SK-N-SH (cell line): ENCODE measurements around the gene TMEM163. TPM values are rescaled to one million over a fixed set of nuclear protein-coding genes. Genes with fewer than 3 reads are reported as not detected.

Experiments used
- CTCF ChIA-PET: fragments of 300-600, 350-600 bp; formaldehyde crosslinking; extraction: SDS; loops from one replicate; lab custom pipeline; 2021; lab: Yijun Ruan, JAX
- POLR2A ChIA-PET: fragments of 350-600 bp; sonication (Branson Sonifier 250); formaldehyde crosslinking; extraction: SDS; loops from one replicate; lab custom pipeline; 2020; ENCODE audit warnings: antibody characterized with exemption, inconsistent platforms; lab: Yijun Ruan, JAX
- DNase-seq: peaks from one replicate; pipeline ENCODE4 v3.0.0; 2012
- H2AFZ ChIP-seq: fragments of 200-600 bp; sonication (generic); 2 replicates; pipeline ENCODE4 v1.8.1; 2016; ENCODE audit warnings: antibody characterized with exemption, mild to moderate bottlenecking, low read depth
- H3F3A ChIP-seq: fragments of 200-600 bp; sonication (generic); replicated peaks from 2 replicates; pipeline ENCODE3; 2016; ENCODE audit warnings: antibody characterized with exemption, mild to moderate bottlenecking; ENCODE audit not compliant: insufficient read depth
- H3K27ac ChIP-seq, 2 experiments: fragments of 200-500 bp in 1 of 2; fragments of 200-600 bp in 1 of 2; sonication (Bioruptor generic) in 1 of 2; sonication (generic), shearing (Covaris generic) in 1 of 2; 2 replicates each; pipeline versions ENCODE4 v1.5.1 to v1.6.1; 2014 to 2016; ENCODE audit warnings: low read depth in 2 of 2, inconsistent platforms in 1 of 2, low read length in 1 of 2, mild to moderate bottlenecking in 1 of 2, mixed read lengths in 1 of 2
- H3K27me3 ChIP-seq: fragments of 200-600 bp; sonication (generic), shearing (Covaris generic); 2 replicates; pipeline ENCODE4 v1.6.1; 2016; ENCODE audit warnings: mixed run types; ENCODE audit not compliant: insufficient read depth
- H3K36me3 ChIP-seq, 2 experiments: fragments of 200-500 bp in 1 of 2; fragments of 200-600 bp in 1 of 2; sonication (Bioruptor generic) in 1 of 2; sonication (generic) in 1 of 2; replicated peaks in 1 of 2; 2 replicates each; pipeline versions ENCODE3 to v1.5.1; 2014 to 2016; ENCODE audit warnings: low read length in 1 of 2, mild to moderate bottlenecking in 1 of 2; ENCODE audit not compliant: insufficient read depth in 2 of 2, control insufficient read depth in 1 of 2
- H3K4me1 ChIP-seq, 2 experiments: fragments of 200-500 bp in 1 of 2; fragments of 200-600 bp in 1 of 2; sonication (Bioruptor generic) in 1 of 2; sonication (generic), shearing (Covaris generic) in 1 of 2; 2 replicates each; pipeline versions ENCODE4 v1.5.1 to v1.6.1; 2014 to 2016; ENCODE audit warnings: low read depth in 1 of 2, low read length in 1 of 2, mixed run types in 1 of 2; ENCODE audit not compliant: insufficient read depth in 2 of 2, control insufficient read depth in 1 of 2
- H3K4me2 ChIP-seq: fragments of 200-600 bp; sonication (generic), shearing (Covaris generic); 2 replicates; pipeline ENCODE4 v1.6.1; 2017; ENCODE audit warnings: mixed run types
- H3K4me3 ChIP-seq, 2 experiments: fragments of 200-500 bp in 1 of 2; fragments of 200-600 bp in 1 of 2; sonication (Bioruptor generic) in 1 of 2; sonication (generic), shearing (Covaris generic) in 1 of 2; 2 replicates each; pipeline versions ENCODE4 v1.5.1 to v1.8.1; 2014 to 2016; ENCODE audit warnings: low read depth in 2 of 2, inconsistent platforms in 1 of 2, low read length in 1 of 2, mild to moderate bottlenecking in 1 of 2, mixed read lengths in 1 of 2, moderate library complexity in 1 of 2
- H3K79me2 ChIP-seq: fragments of 200-600 bp; sonication (generic); 2 replicates; pipeline ENCODE4 v1.8.1; 2017; ENCODE audit warnings: mild to moderate bottlenecking; ENCODE audit not compliant: insufficient read depth
- H3K9ac ChIP-seq: fragments of 200-600 bp; sonication (generic); 2 replicates; pipeline ENCODE4 v1.6.1; 2017; ENCODE audit warnings: mixed run types
- H3K9me2 ChIP-seq: fragments of 200-600 bp; sonication (generic); 2 replicates; pipeline ENCODE4 v1.6.1; 2017; ENCODE audit warnings: mixed run types
- H3K9me3 ChIP-seq: fragments of 200-600 bp; sonication (generic); 2 replicates; pipeline ENCODE4 v1.6.1; 2017; ENCODE audit warnings: mixed run types, mild to moderate bottlenecking, moderate library complexity
- H4K20me1 ChIP-seq: fragments of 200-600 bp; sonication (generic); 2 replicates; pipeline ENCODE4 v1.6.1; 2017; ENCODE audit warnings: mild to moderate bottlenecking, mixed run types; ENCODE audit not compliant: insufficient read depth
- CHD2 ChIP-seq: fragments of 150-350 bp; IDR thresholded peaks from 2 replicates; pipeline ENCODE4 v1.6.1; 2018; ENCODE audit warnings: low read length; ENCODE audit not compliant: partially characterized antibody
- EP300 ChIP-seq, 2 experiments: IDR thresholded peaks; 2 replicates each; pipeline versions ENCODE4 v1.4.0 to v1.6.1; 2012; ENCODE audit warnings: borderline replicate concordance in 1 of 2, low read depth in 1 of 2, low read length in 1 of 2
- EZH2phosphoT487 ChIP-seq: fragments of 200-600 bp; sonication (generic); IDR thresholded peaks from 2 replicates; pipeline ENCODE4 v1.6.1; 2017; ENCODE audit warnings: low read depth, mixed run types, mild to moderate bottlenecking, antibody characterized with exemption, moderate library complexity, borderline replicate concordance
- FOSL2 ChIP-seq: IDR thresholded peaks from 2 replicates; pipeline ENCODE4 v1.4.0; 2012; ENCODE audit warnings: low read depth, mild to moderate bottlenecking, moderate library complexity, borderline replicate concordance
- FOXM1 ChIP-seq: IDR thresholded peaks from 2 replicates; pipeline ENCODE4 v1.4.0; 2012; ENCODE audit warnings: low read depth, mild to moderate bottlenecking
- GATA2 ChIP-seq: sonication (generic); formaldehyde crosslinking; IDR thresholded peaks from 2 replicates; pipeline ENCODE4 v1.5.0; 2020; ENCODE audit warnings: mild to moderate bottlenecking, missing genetic modification reagents
- JUND ChIP-seq: IDR thresholded peaks from 2 replicates; pipeline ENCODE4 v1.4.0; 2012
- MEF2A ChIP-seq: IDR thresholded peaks from 2 replicates; pipeline ENCODE4 v1.4.0; 2012; ENCODE audit warnings: low read depth, borderline replicate concordance
- NFIC ChIP-seq: IDR thresholded peaks from 2 replicates; pipeline ENCODE4 v1.4.0; 2012; ENCODE audit warnings: borderline replicate concordance
- NRF1 ChIP-seq: IDR thresholded peaks from 2 replicates; pipeline ENCODE4 v1.6.1; 2012; ENCODE audit warnings: low read depth, mild to moderate bottlenecking, low read length
- RAD21 ChIP-seq: IDR thresholded peaks from 2 replicates; pipeline ENCODE4 v1.6.1; 2012; ENCODE audit warnings: mild to moderate bottlenecking, low read length
- RCOR1 ChIP-seq: fragments of 150-350 bp; IDR thresholded peaks from 2 replicates; pipeline ENCODE4 v1.6.1; 2017; ENCODE audit warnings: antibody characterized with exemption, low read length
- RFX5 ChIP-seq: IDR thresholded peaks from 2 replicates; pipeline ENCODE4 v1.6.1; 2012; ENCODE audit warnings: mild to moderate bottlenecking, improper control_type of control experiment, low read length
- RXRA ChIP-seq: IDR thresholded peaks from 2 replicates; pipeline ENCODE4 v1.4.0; 2012; ENCODE audit warnings: low read depth, mild to moderate bottlenecking, borderline replicate concordance
- SMC3 ChIP-seq: IDR thresholded peaks from 2 replicates; pipeline ENCODE4 v1.6.1; 2012; ENCODE audit warnings: low read depth, low read length, improper control_type of control experiment
- TCF12 ChIP-seq: IDR thresholded peaks from 2 replicates; pipeline ENCODE4 v1.4.0; 2012
- WGBS: methylation state at CpG from one replicate; pipeline ENCODE4 v1.1.6; 2017; ENCODE audit warnings: low lambda C conversion rate; 5-methylcytosine and 5-hydroxymethylcytosine counted together
- polyA plus RNA-seq, 3 experiments: library from polyadenylated mRNA; depleted of rRNA; stranded (reverse); fragments of >200 nt; gene quantifications; 2 replicates each; pipeline ENCODE4 v1.2.3, GENCODE V29; 2012
- TF ChIP-seq, protein P1 (sequence below): fragments of 150-350 bp; IDR thresholded peaks from 2 replicates; pipeline ENCODE4 v1.6.1; 2017; ENCODE audit warnings: antibody characterized with exemption, low read length, low read depth, borderline replicate concordance
- TF ChIP-seq, protein P2 (sequence below): IDR thresholded peaks from 2 replicates; pipeline ENCODE4 v1.6.1; 2012; ENCODE audit warnings: mild to moderate bottlenecking, low read depth, low read length, moderate library complexity
- TF ChIP-seq, protein P3 (sequence below): IDR thresholded peaks from 2 replicates; pipeline ENCODE4; 2012
- TF ChIP-seq, protein P4 (sequence below): IDR thresholded peaks from 2 replicates; pipeline ENCODE4 v1.4.0; 2012; ENCODE audit warnings: low read depth, borderline replicate concordance

Gene TMEM163
- polyA plus RNA-seq, 1 of the 3 experiments (the other 2 are of a cell fraction): not detected

DNA sequence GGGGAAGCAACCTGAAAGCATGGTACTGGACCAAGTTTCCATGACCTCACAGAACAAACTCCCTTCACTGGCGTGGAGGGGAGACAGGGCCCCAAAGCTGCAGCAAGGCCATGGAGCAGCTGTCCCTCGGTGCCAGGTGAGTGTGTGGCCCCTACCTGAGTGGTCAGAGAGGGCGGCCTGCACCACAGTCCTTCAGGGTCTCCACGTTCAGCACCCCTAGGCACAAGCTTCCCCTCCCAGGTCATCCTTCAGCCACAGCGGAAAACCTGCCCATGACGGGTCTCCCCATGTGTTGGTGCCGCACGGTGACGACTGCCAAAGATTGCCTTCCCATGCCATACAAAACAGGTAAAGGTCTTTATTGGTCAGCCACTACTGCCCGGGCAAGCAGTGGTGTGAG, 263.4 kb downstream of the TMEM163 start:
- H3K9ac ChIP-seq: no peak overlapping the region
- TF ChIP-seq TCF12 (no peak), GATA2 (no peak), EP300 (IDR thresholded peaks at IDR 0.05; ENCODE audit: borderline replicate concordance in 1 of 2, low read depth in 1 of 2, low read length in 1 of 2) (no peak), FOXM1 (no peak), FOSL2 (no peak), RFX5 (no peak), RCOR1 (no peak)
- TF ChIP-seq, protein P1, sequence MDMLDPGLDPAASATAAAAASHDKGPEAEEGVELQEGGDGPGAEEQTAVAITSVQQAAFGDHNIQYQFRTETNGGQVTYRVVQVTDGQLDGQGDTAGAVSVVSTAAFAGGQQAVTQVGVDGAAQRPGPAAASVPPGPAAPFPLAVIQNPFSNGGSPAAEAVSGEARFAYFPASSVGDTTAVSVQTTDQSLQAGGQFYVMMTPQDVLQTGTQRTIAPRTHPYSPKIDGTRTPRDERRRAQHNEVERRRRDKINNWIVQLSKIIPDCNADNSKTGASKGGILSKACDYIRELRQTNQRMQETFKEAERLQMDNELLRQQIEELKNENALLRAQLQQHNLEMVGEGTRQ: no peak
- TF ChIP-seq, protein P2, sequence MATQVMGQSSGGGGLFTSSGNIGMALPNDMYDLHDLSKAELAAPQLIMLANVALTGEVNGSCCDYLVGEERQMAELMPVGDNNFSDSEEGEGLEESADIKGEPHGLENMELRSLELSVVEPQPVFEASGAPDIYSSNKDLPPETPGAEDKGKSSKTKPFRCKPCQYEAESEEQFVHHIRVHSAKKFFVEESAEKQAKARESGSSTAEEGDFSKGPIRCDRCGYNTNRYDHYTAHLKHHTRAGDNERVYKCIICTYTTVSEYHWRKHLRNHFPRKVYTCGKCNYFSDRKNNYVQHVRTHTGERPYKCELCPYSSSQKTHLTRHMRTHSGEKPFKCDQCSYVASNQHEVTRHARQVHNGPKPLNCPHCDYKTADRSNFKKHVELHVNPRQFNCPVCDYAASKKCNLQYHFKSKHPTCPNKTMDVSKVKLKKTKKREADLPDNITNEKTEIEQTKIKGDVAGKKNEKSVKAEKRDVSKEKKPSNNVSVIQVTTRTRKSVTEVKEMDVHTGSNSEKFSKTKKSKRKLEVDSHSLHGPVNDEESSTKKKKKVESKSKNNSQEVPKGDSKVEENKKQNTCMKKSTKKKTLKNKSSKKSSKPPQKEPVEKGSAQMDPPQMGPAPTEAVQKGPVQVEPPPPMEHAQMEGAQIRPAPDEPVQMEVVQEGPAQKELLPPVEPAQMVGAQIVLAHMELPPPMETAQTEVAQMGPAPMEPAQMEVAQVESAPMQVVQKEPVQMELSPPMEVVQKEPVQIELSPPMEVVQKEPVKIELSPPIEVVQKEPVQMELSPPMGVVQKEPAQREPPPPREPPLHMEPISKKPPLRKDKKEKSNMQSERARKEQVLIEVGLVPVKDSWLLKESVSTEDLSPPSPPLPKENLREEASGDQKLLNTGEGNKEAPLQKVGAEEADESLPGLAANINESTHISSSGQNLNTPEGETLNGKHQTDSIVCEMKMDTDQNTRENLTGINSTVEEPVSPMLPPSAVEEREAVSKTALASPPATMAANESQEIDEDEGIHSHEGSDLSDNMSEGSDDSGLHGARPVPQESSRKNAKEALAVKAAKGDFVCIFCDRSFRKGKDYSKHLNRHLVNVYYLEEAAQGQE: no peak
- no peaks in the 10 kb centered on the region for H3K27me3 ChIP-seq
- peaks cover 0 to 4% of the 10 kb centered on the region in 2 experiments; a peak in 1 of 4 replicates for H3K4me1 ChIP-seq
- no peaks in the 10 kb centered on the region for H4K20me1 ChIP-seq
- no peak overlapping the region for H3K27ac ChIP-seq
- POLR2A ChIA-PET: no interaction called here
- H3K79me2 ChIP-seq: no peaks in the 10 kb centered on the region
- CTCF ChIA-PET: interaction anchor here (1.4 to 10.2 kb wide), 4 partner anchors 43 to 570 kb away, joined by 5 to 111 read pairs (median 56); no protein-coding TSS in a partner anchor
- H3K4me3 ChIP-seq: no peak overlapping the region
- DNase-seq: no peak
- no peaks in the 10 kb centered on the region for H3F3A ChIP-seq
- H3K36me3 ChIP-seq: peaks cover 0 to 4% of the 10 kb centered on the region in 2 experiments
- no peak overlapping the region for H3K4me2 ChIP-seq
- H2AFZ ChIP-seq: no peak overlapping the region
- H3K9me3 ChIP-seq: no peaks in the 10 kb centered on the region
- WGBS: 87% methylated on average over 9 of the region's 10 CpGs
- no peaks in the 10 kb centered on the region for H3K9me2 ChIP-seq

DNA sequence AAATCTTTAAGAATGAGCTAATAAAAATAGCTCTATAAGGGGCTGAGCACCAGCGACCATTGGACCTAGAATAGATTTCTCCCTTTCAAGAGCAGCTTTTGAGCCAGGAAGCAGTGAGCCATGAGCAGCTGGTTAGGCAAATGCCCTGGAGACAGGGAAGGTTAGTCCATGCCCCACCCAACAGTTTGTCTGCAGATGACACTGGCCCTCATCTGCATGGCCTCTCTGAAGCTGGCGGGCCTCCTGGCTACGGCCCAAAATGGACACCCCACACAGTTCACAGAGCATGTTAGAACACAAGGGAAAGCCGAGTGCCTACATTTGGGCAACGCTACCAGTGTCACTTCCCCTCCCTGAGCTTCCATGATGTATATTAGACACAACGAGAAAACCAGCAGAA, 263.9 kb downstream of the TMEM163 start:
- 90% methylated on average over 3 of the region's 6 CpGs for WGBS
- Histone ChIP-seq H3F3A (no peaks in the 10 kb centered on the region), H3K9me3 (no peaks in the 10 kb centered on the region), H3K27me3 (no peaks in the 10 kb centered on the region), H2AFZ (no peak overlapping the region), H3K4me1 (no peaks in the 10 kb centered on the region; a peak in 1 of 4 replicates), H3K27ac (no peak overlapping the region), H3K79me2 (no peaks in the 10 kb centered on the region), H4K20me1 (no peaks in the 10 kb centered on the region), H3K9me2 (no peaks in the 10 kb centered on the region), H3K9ac (no peak overlapping the region), H3K4me3 (no peak overlapping the region), H3K4me2 (no peak overlapping the region), H3K36me3 (peaks cover 0 to 4% of the 10 kb centered on the region in 2 experiments)
- ChIA-PET POLR2A (no interaction called here), CTCF (interaction anchor here (1.4 to 10.2 kb wide), 4 partner anchors 43 to 570 kb away, joined by 5 to 111 read pairs (median 56); no protein-coding TSS in a partner anchor)
- no peak for DNase-seq
- TF ChIP-seq RFX5 (no peak), RAD21 (no peak), CHD2 (no peak), RXRA (no peak), MEF2A (no peak), JUND (no peak), SMC3 (no peak), NRF1 (no peak), NFIC (no peak), EZH2phosphoT487 (no peak)
- TF ChIP-seq, protein P1: no peak
- TF ChIP-seq, protein P3, sequence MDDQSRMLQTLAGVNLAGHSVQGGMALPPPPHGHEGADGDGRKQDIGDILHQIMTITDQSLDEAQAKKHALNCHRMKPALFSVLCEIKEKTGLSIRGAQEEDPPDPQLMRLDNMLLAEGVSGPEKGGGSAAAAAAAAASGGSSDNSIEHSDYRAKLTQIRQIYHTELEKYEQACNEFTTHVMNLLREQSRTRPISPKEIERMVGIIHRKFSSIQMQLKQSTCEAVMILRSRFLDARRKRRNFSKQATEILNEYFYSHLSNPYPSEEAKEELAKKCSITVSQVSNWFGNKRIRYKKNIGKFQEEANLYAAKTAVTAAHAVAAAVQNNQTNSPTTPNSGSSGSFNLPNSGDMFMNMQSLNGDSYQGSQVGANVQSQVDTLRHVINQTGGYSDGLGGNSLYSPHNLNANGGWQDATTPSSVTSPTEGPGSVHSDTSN: no peak
- TF ChIP-seq, protein P4, sequence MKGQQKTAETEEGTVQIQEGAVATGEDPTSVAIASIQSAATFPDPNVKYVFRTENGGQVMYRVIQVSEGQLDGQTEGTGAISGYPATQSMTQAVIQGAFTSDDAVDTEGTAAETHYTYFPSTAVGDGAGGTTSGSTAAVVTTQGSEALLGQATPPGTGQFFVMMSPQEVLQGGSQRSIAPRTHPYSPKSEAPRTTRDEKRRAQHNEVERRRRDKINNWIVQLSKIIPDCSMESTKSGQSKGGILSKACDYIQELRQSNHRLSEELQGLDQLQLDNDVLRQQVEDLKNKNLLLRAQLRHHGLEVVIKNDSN: no peak
